GM11168 (cell line): ENCODE results near the gene SLC12A3.
"Not testable (repeated sequence)": the region's sequence is repeated elsewhere in the genome, so short reads cannot be mapped to it uniquely, and the experiment has no call there.

ENCODE experiments used
- in situ Hi-C: fragments of 300-500 bp; cut with MboI; formaldehyde crosslinking; loops from one replicate; pipeline ENCODE4 v1.12.0; 2022; ENCODE audit warnings: low sequenced_read_pairs; ENCODE audit not compliant: unreplicated experiment

The SLC12A3 gene

GRCh38 chr16:56884929-56885328, 19.9 kb downstream of the SLC12A3 start:
- in situ Hi-C loops: not testable (repeated sequence)

- in situ Hi-C loops: no loop called here
Measured at GRCh38 chr16:56885446-56886162, 20.6 kb downstream of the SLC12A3 start.

GRCh38 chr16:56886296-56886695, 21.3 kb downstream of the SLC12A3 start:
- in situ Hi-C loops: no loop called here

- in situ Hi-C loops: no loop called here
Measured at GRCh38 chr16:56886826-56887225, 21.8 kb downstream of the SLC12A3 start.

- in situ Hi-C loops: no loop called here
Measured at GRCh38 chr16:56888806-56889205, 23.8 kb downstream of the SLC12A3 start.

GRCh38 chr16:56889206-56889605, 24.2 kb downstream of the SLC12A3 start:
- in situ Hi-C loops: no loop called here

- in situ Hi-C loops: no loop called here
Measured at GRCh38 chr16:56891685-56892084, 26.7 kb downstream of the SLC12A3 start.

- in situ Hi-C loops: no loop called here
Measured at GRCh38 chr16:56892705-56893104, 27.7 kb downstream of the SLC12A3 start.

- in situ Hi-C loops: no loop called here
Measured at GRCh38 chr16:56894331-56894917, 29.4 kb downstream of the SLC12A3 start.

GRCh38 chr16:56895813-56896212, 30.8 kb downstream of the SLC12A3 start:
- in situ Hi-C loops: no loop called here

- in situ Hi-C loops: no loop called here
Measured at GRCh38 chr16:56896244-56896643, 31.2 kb downstream of the SLC12A3 start.

GRCh38 chr16:56897026-56897799, 32.2 kb downstream of the SLC12A3 start:
- in situ Hi-C loops: no loop called here

GRCh38 chr16:56898847-56899246, 33.8 kb downstream of the SLC12A3 start:
- in situ Hi-C loops: no loop called here

GRCh38 chr16:56903866-56904265, 38.9 kb downstream of the SLC12A3 start:
- in situ Hi-C loops: no loop called here

- in situ Hi-C loops: no loop called here
Measured at GRCh38 chr16:56907401-56907800, 42.4 kb downstream of the SLC12A3 start.

GRCh38 chr16:56909527-56909979, 44.5 kb downstream of the SLC12A3 start:
- in situ Hi-C loops: no loop called here

GRCh38 chr16:56910112-56910511, 45.1 kb downstream of the SLC12A3 start:
- in situ Hi-C loops: no loop called here

- in situ Hi-C loops: no loop called here
Measured at GRCh38 chr16:56910654-56911539, 45.9 kb downstream of the SLC12A3 start.

- in situ Hi-C loops: no loop called here
Measured at GRCh38 chr16:56911771-56912571, 47.0 kb downstream of the SLC12A3 start.
